CD4-positive, alpha-beta T cell (primary cell): ENCODE results near the gene NABP1. TPM values are rescaled to one million over a fixed set of nuclear protein-coding genes. Genes with fewer than 3 reads are reported as not detected.

Experiments used
- ATAC-seq: fragments of 200-7000 bp; cut with Tn5 transposase; one replicate; pipeline ENCODE4 v1.10.0; 2022; ENCODE audit warnings: mild to moderate bottlenecking; ENCODE audit not compliant: poor library complexity
- CTCF ChIA-PET: fragments of 350-600 bp; sonication (Branson Sonifier 250); formaldehyde crosslinking; loops from one replicate; lab custom pipeline; 2021; ENCODE audit warnings: antibody characterized with exemption, inconsistent platforms; lab: Charles Lee
- POLR2A ChIA-PET: fragments of 350-600 bp; sonication (Branson Sonifier 250); formaldehyde crosslinking; loops from one replicate; lab custom pipeline; 2021; ENCODE audit warnings: antibody characterized with exemption, inconsistent platforms; lab: Charles Lee
- DNase-seq, 14 experiments: peaks; one replicate each; pipeline ENCODE4 v3.0.0-alpha.2; 2013 to 2020; ENCODE audit warnings: mixed read lengths in 2 of 14
- H3K27ac ChIP-seq, 2 donors: one replicate each; pipeline versions ENCODE4 v1.5.1 to v1.7.0; 2013; ENCODE audit warnings: low read length in 2 of 2, low read depth in 1 of 2, mild to moderate bottlenecking in 1 of 2
- H3K27me3 ChIP-seq, 2 experiments: 1 replicate in 1 of 2; 2 replicates in 1 of 2; pipeline versions ENCODE4 v1.6.1 to v1.7.0; 2013; ENCODE audit warnings: low read length in 2 of 2, control low read depth in 1 of 2, mild to moderate bottlenecking in 1 of 2, moderate library complexity in 1 of 2; ENCODE audit not compliant: insufficient read depth in 2 of 2, control insufficient read depth in 1 of 2
- H3K36me3 ChIP-seq: one replicate; pipeline ENCODE4 v1.6.1; 2013; ENCODE audit warnings: low read length, control low read depth; ENCODE audit not compliant: insufficient read depth
- H3K4me1 ChIP-seq: one replicate; pipeline ENCODE4 v1.6.1; 2013; ENCODE audit warnings: low read length, control low read depth; ENCODE audit not compliant: insufficient read depth
- H3K4me3 ChIP-seq: one replicate; pipeline ENCODE4 v1.5.1; 2013; ENCODE audit warnings: mild to moderate bottlenecking, low read length, moderate library complexity
- H3K9me3 ChIP-seq, 2 experiments: 1 replicate in 1 of 2; 2 replicates in 1 of 2; pipeline versions ENCODE4 v1.6.1 to v1.7.0; 2013; ENCODE audit warnings: low read length in 2 of 2, mild to moderate bottlenecking in 2 of 2, control low read depth in 1 of 2, moderate library complexity in 1 of 2; ENCODE audit not compliant: control insufficient read depth in 1 of 2, insufficient read depth in 1 of 2
- H3K27ac Mint-ChIP-seq: one replicate; pipeline ENCODE4 v1.8.0; 2020; ENCODE audit warnings: mixed read lengths
- H3K27me3 Mint-ChIP-seq: one replicate; pipeline ENCODE4 v1.8.0; 2021; ENCODE audit warnings: mixed read lengths
- H3K36me3 Mint-ChIP-seq: one replicate; pipeline ENCODE4 v1.8.0; 2021; ENCODE audit warnings: low read depth, mixed read lengths
- H3K4me1 Mint-ChIP-seq: one replicate; pipeline ENCODE4 v1.8.0; 2021; ENCODE audit warnings: low read depth, mixed read lengths
- H3K4me3 Mint-ChIP-seq: one replicate; pipeline ENCODE4 v1.8.0; 2020; ENCODE audit warnings: mild to moderate bottlenecking, mixed read lengths
- H3K9me3 Mint-ChIP-seq: one replicate; pipeline ENCODE4 v1.8.0; 2020; ENCODE audit warnings: mixed read lengths
- intact Hi-C, 2 experiments: fragments of 100-400 bp; cut with DNase I in 1 of 2; cut with micrococcal nuclease in 1 of 2; formaldehyde crosslinking; loops; one replicate each; pipeline versions ENCODE4 v1.15.1 to v1.9.0; 2023 to 2025; cut with DNase I, micrococcal nuclease
- total RNA-seq, 174 experiments: library from RNA in 2 of 174; stranded (reverse) in 2 of 174; gene quantifications; one replicate each; pipeline ENCODE4 v1.2.3 and lab custom pipeline; 2021 to 2026
- TF ChIP-seq, protein P1 (sequence below): fragments of 200-600 bp; IDR thresholded peaks from one replicate; pipeline ENCODE4 v1.8.0; 2022; ENCODE audit warnings: antibody characterized with exemption, mild to moderate bottlenecking

Gene NABP1
- total RNA-seq, 2 experiments from 2014 or later, result 32.0 to 32.9 TPM

DNA sequence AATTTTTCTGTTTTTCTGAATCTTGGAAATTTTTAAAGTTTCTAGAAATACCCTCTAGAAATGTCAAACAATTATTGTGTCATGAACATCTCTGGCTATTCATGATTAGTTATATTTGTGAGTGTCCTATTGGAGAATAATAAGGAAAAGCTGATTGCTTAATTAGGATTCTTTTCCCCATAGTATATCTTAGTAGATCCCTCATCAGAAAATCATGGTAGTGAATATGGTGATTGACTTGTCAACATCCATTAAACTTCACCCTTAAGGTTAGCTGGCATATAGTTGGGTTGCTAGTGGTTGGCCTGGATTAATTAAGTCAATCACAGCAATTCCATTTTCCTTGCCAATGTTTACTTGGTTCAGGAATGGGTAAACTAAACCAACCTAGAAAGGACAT, 18.7 kb upstream of the NABP1 start:
- H3K36me3 Mint-ChIP-seq, result no peaks in the 10 kb centered on the region
- Histone ChIP-seq H3K27ac (no peak overlapping the region), H3K9me3 (no peaks in the 10 kb centered on the region), H3K36me3 (no peaks in the 10 kb centered on the region), H3K27me3 (no peaks in the 10 kb centered on the region), H3K4me1 (no peaks in the 10 kb centered on the region), H3K4me3 (no peak overlapping the region)
- no peak overlapping the region for H3K27ac Mint-ChIP-seq
- ATAC-seq, result no peak
- POLR2A ChIA-PET, result interaction anchor here (1.0 kb wide), 1 partner anchor 19 kb away, joined by 3 read pairs; the partner anchor contains the start of gene NABP1
- H3K4me1 Mint-ChIP-seq, result no peaks in the 10 kb centered on the region
- CTCF ChIA-PET, result no interaction called here
- H3K4me3 Mint-ChIP-seq, result no peak overlapping the region
- H3K27me3 Mint-ChIP-seq, result no peaks in the 10 kb centered on the region
- TF ChIP-seq, protein P1, sequence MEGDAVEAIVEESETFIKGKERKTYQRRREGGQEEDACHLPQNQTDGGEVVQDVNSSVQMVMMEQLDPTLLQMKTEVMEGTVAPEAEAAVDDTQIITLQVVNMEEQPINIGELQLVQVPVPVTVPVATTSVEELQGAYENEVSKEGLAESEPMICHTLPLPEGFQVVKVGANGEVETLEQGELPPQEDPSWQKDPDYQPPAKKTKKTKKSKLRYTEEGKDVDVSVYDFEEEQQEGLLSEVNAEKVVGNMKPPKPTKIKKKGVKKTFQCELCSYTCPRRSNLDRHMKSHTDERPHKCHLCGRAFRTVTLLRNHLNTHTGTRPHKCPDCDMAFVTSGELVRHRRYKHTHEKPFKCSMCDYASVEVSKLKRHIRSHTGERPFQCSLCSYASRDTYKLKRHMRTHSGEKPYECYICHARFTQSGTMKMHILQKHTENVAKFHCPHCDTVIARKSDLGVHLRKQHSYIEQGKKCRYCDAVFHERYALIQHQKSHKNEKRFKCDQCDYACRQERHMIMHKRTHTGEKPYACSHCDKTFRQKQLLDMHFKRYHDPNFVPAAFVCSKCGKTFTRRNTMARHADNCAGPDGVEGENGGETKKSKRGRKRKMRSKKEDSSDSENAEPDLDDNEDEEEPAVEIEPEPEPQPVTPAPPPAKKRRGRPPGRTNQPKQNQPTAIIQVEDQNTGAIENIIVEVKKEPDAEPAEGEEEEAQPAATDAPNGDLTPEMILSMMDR, result no peak
- no peak for DNase-seq
- intact Hi-C loops, result no loop called here
- H3K9me3 Mint-ChIP-seq, result peaks cover under 1% of the 10 kb centered on the region

DNA sequence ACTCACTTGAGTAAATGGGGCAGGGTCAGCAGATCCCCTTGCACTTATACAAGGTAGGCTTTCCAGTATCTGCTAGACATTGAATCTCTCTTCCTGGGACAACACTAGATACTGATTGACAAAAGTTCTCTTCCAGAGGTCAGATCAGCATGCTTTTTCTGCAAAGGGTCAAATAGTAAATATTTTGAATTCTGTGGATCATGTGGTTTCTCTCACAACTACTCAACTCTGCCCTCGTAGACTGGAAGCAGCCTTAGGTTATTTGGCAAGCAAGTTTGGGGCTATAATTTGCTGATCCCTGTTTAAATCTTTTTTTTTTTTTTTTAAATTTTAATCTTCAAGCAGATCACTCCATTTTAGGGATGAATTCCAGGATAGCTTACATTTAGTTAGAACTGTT, 17.4 kb upstream of the NABP1 start:
- Mint-ChIP-seq H3K9me3 (peaks cover 5% of the 10 kb centered on the region), H3K36me3 (no peaks in the 10 kb centered on the region), H3K27ac (no peak overlapping the region), H3K4me1 (no peaks in the 10 kb centered on the region), H3K4me3 (no peak overlapping the region), H3K27me3 (no peaks in the 10 kb centered on the region)
- Histone ChIP-seq H3K9me3 (no peaks in the 10 kb centered on the region), H3K27ac (no peak overlapping the region), H3K4me1 (no peaks in the 10 kb centered on the region), H3K4me3 (no peak overlapping the region), H3K27me3 (no peaks in the 10 kb centered on the region), H3K36me3 (no peaks in the 10 kb centered on the region)
- TF ChIP-seq, protein P1, result no peak
- intact Hi-C loops, result no loop called here
- CTCF ChIA-PET, result no interaction called here
- ATAC-seq, result no peak
- POLR2A ChIA-PET, result interaction anchor here (1.2 kb wide), 1 partner anchor 17 kb away, joined by 5 read pairs; the partner anchor contains the start of gene NABP1
- no peak for DNase-seq

- ATAC-seq (no peak), DNase-seq (no peak)
- CTCF ChIA-PET, result no interaction called here
- Histone ChIP-seq H3K4me3 (no peak overlapping the region), H3K9me3 (no peaks in the 10 kb centered on the region), H3K27ac (no peak overlapping the region), H3K4me1 (no peaks in the 10 kb centered on the region), H3K36me3 (no peaks in the 10 kb centered on the region), H3K27me3 (no peaks in the 10 kb centered on the region)
- no peak overlapping the region for H3K27ac Mint-ChIP-seq
- peaks cover 5% of the 10 kb centered on the region for H3K9me3 Mint-ChIP-seq
- POLR2A ChIA-PET, result interaction anchor here (1.2 kb wide), 1 partner anchor 16 kb away, joined by 5 read pairs; the partner anchor contains the start of gene NABP1
- no peaks in the 10 kb centered on the region for H3K4me1 Mint-ChIP-seq
- intact Hi-C loops, result no loop called here
- no peaks in the 10 kb centered on the region for H3K36me3 Mint-ChIP-seq
- no peaks in the 10 kb centered on the region for H3K27me3 Mint-ChIP-seq
- TF ChIP-seq, protein P1, result no peak
- no peak overlapping the region for H3K4me3 Mint-ChIP-seq
These were observed 16.6 kb upstream of the NABP1 start for GRCh38 chr2:191661097-191661924.
